HG03060 (cell line): ENCODE results near the gene ADAMTS12.

Experiments used
- ATAC-seq: cut with Tn5 transposase; IDR thresholded peaks from one replicate; pipeline ENCODE4 v1.9.1; 2021; ENCODE audit warnings: low read depth, moderate number of reproducible peaks; ENCODE audit not compliant: unreplicated experiment

ADAMTS12 gene

GRCh38 chr5:33769968-33770367 lies 121.8 kb downstream of the ADAMTS12 start:
- no peak for ATAC-seq

- ATAC-seq = no peak
Measured at GRCh38 chr5:33769196-33769595, 122.6 kb downstream of the ADAMTS12 start.

- no peak for ATAC-seq
Measured at GRCh38 chr5:33766023-33766422, 125.8 kb downstream of the ADAMTS12 start.

GRCh38 chr5:33764786-33765185 lies 127.0 kb downstream of the ADAMTS12 start:
- no peak for ATAC-seq

- ATAC-seq = no peak
Measured at GRCh38 chr5:33763435-33763834, 128.4 kb downstream of the ADAMTS12 start.

GRCh38 chr5:33762859-33763258 lies 128.9 kb downstream of the ADAMTS12 start:
- no peak for ATAC-seq

GRCh38 chr5:33761139-33761538 lies 130.7 kb downstream of the ADAMTS12 start:
- ATAC-seq = no peak

GRCh38 chr5:33758737-33759136 lies 133.1 kb downstream of the ADAMTS12 start:
- no peak for ATAC-seq

- ATAC-seq = no peak
Measured at GRCh38 chr5:33756491-33756890, 135.3 kb downstream of the ADAMTS12 start.

- no peak for ATAC-seq
Measured at GRCh38 chr5:33755231-33755630, 136.6 kb downstream of the ADAMTS12 start.

GRCh38 chr5:33753704-33754103 lies 138.1 kb downstream of the ADAMTS12 start:
- ATAC-seq = no peak

- ATAC-seq = no peak
Measured at GRCh38 chr5:33748754-33749153, 143.0 kb downstream of the ADAMTS12 start.

GRCh38 chr5:33745101-33745770 lies 146.6 kb downstream of the ADAMTS12 start:
- ATAC-seq = no peak

- no peak for ATAC-seq
Measured at GRCh38 chr5:33743099-33743498, 148.7 kb downstream of the ADAMTS12 start.

GRCh38 chr5:33742181-33742580 lies 149.6 kb downstream of the ADAMTS12 start:
- ATAC-seq = no peak

- ATAC-seq = no peak
Measured at GRCh38 chr5:33738967-33739366, 152.8 kb downstream of the ADAMTS12 start.

- ATAC-seq = no peak
Measured at GRCh38 chr5:33738097-33738496, 153.7 kb downstream of the ADAMTS12 start.

GRCh38 chr5:33737697-33738096 lies 154.1 kb downstream of the ADAMTS12 start:
- ATAC-seq = no peak

- no peak for ATAC-seq
Measured at GRCh38 chr5:33737284-33737683, 154.5 kb downstream of the ADAMTS12 start.

- ATAC-seq = no peak
Measured at GRCh38 chr5:33736510-33736909, 155.3 kb downstream of the ADAMTS12 start.

- no peak for ATAC-seq
Measured at GRCh38 chr5:33735072-33735471, 156.7 kb downstream of the ADAMTS12 start.

GRCh38 chr5:33734537-33734936 lies 157.3 kb downstream of the ADAMTS12 start:
- no peak for ATAC-seq

GRCh38 chr5:33733225-33733624 lies 158.6 kb downstream of the ADAMTS12 start:
- no peak for ATAC-seq
